ENCODE results near the gene HECW1. TPM values are rescaled to one million over a fixed set of nuclear protein-coding genes. Genes with fewer than 3 reads are reported as not detected.

Gene HECW1
- total RNA-seq, 2 experiments from 2014 or later, result not detected

DNA sequence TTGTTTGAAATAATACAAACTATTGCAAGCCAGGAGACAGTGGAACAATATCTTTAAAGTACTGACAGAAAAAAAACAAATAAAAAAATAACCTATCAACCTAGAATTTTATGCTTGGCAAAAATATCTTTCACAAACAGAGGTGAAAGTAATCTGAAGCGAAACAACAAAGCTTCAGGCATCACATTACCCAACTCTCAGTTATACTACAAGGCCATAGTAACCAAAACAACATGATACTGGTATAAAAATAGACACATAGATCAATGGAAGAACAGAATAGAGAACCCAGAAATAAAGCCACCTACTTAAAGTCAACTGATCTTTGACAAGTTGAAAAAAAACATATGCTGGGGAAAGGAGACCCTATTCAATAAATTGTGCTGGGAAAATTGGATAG is 26.5 kb upstream of the HECW1 start:
- Mint-ChIP-seq H3K27ac (no peak overlapping the region), H3K27me3 (peaks cover 32% of the 10 kb centered on the region), H3K9me3 (no peaks in the 10 kb centered on the region), H3K36me3 (no peaks in the 10 kb centered on the region), H3K4me1 (ENCODE audit: low read depth) (no peaks in the 10 kb centered on the region), H3K4me3 (no peak overlapping the region)
- intact Hi-C loops (cut with micrococcal nuclease), result no loop called here
- ChIA-PET POLR2A (no interaction called here), CTCF (interaction anchor here (0.6 kb wide), 1 partner anchor 542 kb away, joined by 3 read pairs; no protein-coding TSS in a partner anchor)
- DNase-seq, result no peak

DNA sequence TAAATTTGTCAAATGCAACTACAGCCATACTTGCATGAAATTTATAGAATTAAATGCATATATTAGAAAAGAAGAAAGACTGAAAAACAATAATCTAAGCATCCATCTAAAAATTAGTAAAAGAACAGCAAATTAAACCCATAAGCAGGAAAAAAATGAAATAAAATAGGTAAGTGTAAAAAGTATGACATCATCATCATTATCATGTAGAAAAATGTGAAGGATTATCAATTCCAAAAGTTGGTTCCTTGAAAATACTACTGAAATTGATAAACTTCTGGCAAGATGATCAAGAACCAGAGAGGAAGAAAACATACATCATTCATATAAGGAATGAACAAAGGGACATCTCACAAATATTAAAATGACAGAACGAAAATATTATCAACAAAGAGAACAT is 19.6 kb upstream of the HECW1 start:
- DNase-seq, result no peak
- intact Hi-C loops (cut with micrococcal nuclease), result loop anchor here (10.0 kb wide), 1 partner anchor 68 kb away; no protein-coding TSS in a partner anchor
- Mint-ChIP-seq H3K4me3 (no peak overlapping the region), H3K27me3 (peaks cover 8% of the 10 kb centered on the region), H3K9me3 (no peaks in the 10 kb centered on the region), H3K27ac (no peak overlapping the region), H3K36me3 (no peaks in the 10 kb centered on the region), H3K4me1 (ENCODE audit: low read depth) (no peaks in the 10 kb centered on the region)
- POLR2A ChIA-PET, result no interaction called here
- CTCF ChIA-PET, result no interaction called here

DNA sequence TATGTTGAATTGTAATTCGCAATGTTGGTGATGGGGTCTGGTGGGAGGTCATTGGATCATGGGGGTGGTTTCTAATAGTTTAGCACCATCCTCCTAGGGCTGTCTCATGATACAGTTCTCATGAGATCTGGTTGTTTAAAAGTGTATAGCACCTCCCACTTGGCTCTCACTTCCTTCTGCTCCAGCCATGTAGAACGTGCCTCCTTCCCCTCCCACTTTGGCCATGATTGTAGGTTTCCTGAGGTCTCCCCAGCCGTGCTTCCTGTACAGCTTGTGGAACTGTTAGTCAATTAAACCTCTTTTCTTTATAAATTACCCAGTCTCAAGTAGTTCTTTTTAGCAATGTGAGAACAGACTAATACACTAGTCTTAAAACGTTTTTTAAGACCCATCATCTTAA is 15.6 kb upstream of the HECW1 start:
- Mint-ChIP-seq H3K4me1 (ENCODE audit: low read depth) (no peaks in the 10 kb centered on the region), H3K27ac (no peak overlapping the region), H3K9me3 (no peaks in the 10 kb centered on the region), H3K27me3 (peaks cover 4% of the 10 kb centered on the region), H3K36me3 (no peaks in the 10 kb centered on the region), H3K4me3 (no peak overlapping the region)
- intact Hi-C loops (cut with micrococcal nuclease), result loop anchor here (10.0 kb wide), 1 partner anchor 72 kb away; no protein-coding TSS in a partner anchor
- no peak for DNase-seq
- ChIA-PET POLR2A (no interaction called here), CTCF (no interaction called here)

DNA sequence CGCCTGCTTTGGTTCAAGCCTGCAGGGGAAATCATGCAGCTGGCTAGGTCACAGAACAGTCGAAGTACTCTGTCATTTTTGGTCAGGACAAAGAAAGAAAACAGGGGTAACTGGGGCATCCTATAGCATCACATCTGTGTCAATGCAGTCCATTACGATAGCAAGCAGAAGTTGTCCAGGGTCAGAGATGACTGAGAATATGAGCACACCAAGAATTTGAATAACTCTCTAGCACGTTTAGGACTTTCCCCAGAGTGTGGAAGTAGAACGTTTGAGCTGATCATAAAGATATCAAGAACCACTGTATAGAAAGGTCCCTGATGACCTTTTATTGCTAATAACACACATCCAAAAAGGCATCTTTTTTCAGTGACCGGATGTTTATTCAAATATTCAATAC is 12.7 kb upstream of the HECW1 start:
- Mint-ChIP-seq H3K4me3 (no peak overlapping the region), H3K27me3 (peaks cover 2% of the 10 kb centered on the region), H3K36me3 (no peaks in the 10 kb centered on the region), H3K27ac (no peak overlapping the region), H3K9me3 (no peaks in the 10 kb centered on the region), H3K4me1 (ENCODE audit: low read depth) (no peaks in the 10 kb centered on the region)
- POLR2A ChIA-PET, result no interaction called here
- DNase-seq, result no peak
- CTCF ChIA-PET, result no interaction called here
- intact Hi-C loops (cut with micrococcal nuclease), result loop anchor here (10.0 kb wide), 1 partner anchor 75 kb away; no protein-coding TSS in a partner anchor

DNA sequence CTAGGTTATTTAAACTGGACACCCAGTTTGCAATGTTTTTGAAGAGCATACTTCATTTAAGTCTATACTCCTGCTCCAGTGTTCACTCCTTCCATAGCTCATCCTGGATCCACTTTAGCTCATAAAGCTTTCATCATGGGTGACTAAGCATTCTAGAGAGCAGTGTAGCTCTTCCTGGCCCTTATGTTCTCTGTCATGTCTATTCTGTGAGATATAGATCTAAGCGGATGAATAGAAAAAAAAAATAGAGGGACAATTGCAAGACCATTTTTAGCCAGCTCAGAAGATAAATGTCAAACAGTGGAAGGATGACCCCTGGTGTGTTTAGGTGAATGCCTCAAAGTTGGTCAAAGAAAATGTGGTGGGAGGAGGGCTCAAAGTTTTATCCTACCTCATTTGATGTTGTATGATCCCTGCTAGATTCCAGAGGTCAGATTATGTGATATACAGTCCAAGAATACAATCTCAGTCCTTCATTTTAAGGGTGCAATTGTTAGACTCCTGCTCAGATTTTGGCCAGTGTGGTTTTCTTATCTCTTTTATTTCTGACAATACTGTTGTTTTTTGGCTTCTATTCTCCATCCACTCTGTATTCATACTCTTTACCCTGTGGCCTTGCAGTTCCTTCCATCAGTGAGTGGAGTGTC is 7.5 kb upstream of the HECW1 start:
- intact Hi-C loops (cut with micrococcal nuclease), result no loop called here
- Mint-ChIP-seq H3K27me3 (peaks cover 25% of the 10 kb centered on the region), H3K27ac (no peak overlapping the region), H3K4me3 (no peak overlapping the region), H3K36me3 (no peaks in the 10 kb centered on the region), H3K4me1 (ENCODE audit: low read depth) (no peaks in the 10 kb centered on the region), H3K9me3 (no peaks in the 10 kb centered on the region)
- no peak for DNase-seq
- ChIA-PET POLR2A (no interaction called here), CTCF (no interaction called here)

DNA sequence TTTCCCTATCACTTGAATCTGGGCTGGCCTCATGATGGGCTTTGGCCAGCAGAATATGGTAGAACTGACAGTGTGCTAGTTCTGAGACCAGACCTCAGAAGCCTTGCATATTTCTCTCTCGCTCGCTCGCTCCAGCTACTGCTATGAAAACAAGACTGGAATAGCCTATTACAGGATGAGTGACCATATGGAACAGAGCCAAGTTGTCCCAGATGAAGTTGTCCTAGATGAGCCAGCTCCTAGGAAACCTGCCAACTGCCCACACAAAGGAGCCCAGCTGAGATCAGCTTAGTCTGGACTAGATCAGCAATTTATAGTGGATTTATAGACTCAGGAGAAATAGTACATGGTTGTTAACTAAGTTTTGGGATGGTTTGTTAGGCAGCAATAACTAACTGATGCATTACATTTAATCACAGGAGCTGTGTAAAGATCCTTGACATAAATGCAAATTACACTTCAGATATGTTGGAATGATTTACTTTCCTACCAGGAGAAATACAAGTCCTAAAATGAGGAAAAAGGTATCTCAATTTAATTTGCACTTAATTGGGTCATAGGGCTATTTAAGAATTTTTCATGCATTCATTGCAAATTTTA is 6.8 kb upstream of the HECW1 start:
- intact Hi-C loops (cut with micrococcal nuclease), result no loop called here
- Mint-ChIP-seq H3K4me1 (ENCODE audit: low read depth) (no peaks in the 10 kb centered on the region), H3K36me3 (no peaks in the 10 kb centered on the region), H3K27ac (no peak overlapping the region), H3K4me3 (no peak overlapping the region), H3K27me3 (peaks cover 29% of the 10 kb centered on the region), H3K9me3 (no peaks in the 10 kb centered on the region)
- ChIA-PET CTCF (interaction anchor here (0.7 kb wide), 1 partner anchor 630 kb away, joined by 3 read pairs; no protein-coding TSS in a partner anchor), POLR2A (no interaction called here)
- DNase-seq, result no peak

DNA sequence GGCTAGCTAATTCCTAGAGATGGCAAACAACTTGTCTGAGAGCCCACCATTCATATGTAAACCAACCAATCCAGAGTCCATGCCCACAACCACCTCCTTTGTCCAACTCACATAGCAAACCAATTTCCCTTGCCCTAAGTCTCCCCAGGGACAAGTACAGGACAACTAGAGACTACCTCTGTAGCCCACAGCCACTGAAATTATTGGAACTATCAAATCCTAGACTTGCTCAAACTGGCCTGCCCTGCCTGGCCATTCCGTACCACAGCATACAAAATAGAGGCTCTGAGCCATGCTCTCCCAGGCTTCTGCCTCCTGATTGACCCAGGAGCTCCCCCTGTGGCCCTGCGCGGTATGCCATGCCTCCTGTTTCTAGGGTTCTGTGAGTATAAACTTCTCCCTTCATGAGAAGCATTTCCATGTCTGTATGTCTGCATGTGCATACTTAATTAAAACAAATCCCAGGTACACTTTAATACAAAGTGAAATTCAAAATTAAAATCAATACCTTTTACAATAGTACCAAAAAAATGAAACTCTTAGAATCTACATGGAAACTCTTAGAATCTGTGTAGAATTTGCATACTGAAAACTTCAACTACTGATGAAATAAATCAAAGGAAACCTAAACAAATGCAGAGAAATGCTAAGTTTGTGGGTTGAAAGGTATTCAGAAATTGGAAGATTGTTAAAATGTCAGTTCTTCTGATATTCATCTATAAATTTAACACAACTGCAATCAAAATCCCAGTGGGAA is 4.0 kb upstream of the HECW1 start:
- Mint-ChIP-seq H3K4me1 (ENCODE audit: low read depth) (peaks cover 2% of the 10 kb centered on the region), H3K36me3 (no peaks in the 10 kb centered on the region), H3K27ac (no peak overlapping the region), H3K9me3 (no peaks in the 10 kb centered on the region), H3K4me3 (no peak overlapping the region), H3K27me3 (peaks cover 42% of the 10 kb centered on the region)
- intact Hi-C loops (cut with micrococcal nuclease), result loop anchor here (1.0 kb wide), 1 partner anchor 167 kb away; no protein-coding TSS in a partner anchor
- peak; percentile 73 for DNase-seq
- ChIA-PET CTCF (interaction anchor here (0.5 to 1.6 kb wide), 9 partner anchors 13 to 331 kb away, joined by 3 to 4 read pairs (median 3); no protein-coding TSS in a partner anchor), POLR2A (no interaction called here)

DNA sequence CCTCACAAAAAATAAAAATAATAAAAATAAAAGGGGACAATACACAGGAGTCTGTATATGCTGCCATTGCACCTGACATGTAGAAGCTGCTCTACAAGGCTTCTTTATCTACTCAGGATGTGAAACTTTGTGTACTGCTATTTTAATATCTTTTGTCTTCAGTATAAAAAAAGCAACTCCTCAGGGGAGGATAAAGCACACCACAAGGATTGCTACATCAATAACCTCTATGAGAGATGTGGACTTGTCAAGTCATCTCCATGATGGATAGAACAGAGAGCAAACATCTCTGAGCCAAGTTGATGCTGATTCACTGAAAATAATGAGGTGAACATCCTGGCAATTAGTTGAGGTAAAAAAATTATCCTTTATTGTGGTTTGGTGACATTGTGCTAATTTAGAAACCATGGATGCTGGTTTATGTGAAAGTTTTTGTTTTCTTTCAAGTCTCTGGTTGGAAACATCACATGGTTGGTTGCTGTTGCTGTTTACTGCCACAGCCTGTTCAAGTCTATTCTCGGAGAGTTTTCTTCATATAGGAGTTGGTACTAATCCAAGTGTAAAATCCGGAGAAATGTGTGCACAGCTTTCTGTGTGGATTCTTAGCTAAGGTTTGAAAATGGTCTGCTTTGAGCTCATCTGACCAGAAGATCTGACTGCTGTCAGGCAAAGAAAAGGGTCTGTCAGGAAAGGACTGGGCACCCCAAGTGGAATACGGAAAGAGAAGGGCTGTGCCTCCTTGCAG is 1.5 kb upstream of the HECW1 start:
- intact Hi-C loops (cut with micrococcal nuclease), result no loop called here

DNA sequence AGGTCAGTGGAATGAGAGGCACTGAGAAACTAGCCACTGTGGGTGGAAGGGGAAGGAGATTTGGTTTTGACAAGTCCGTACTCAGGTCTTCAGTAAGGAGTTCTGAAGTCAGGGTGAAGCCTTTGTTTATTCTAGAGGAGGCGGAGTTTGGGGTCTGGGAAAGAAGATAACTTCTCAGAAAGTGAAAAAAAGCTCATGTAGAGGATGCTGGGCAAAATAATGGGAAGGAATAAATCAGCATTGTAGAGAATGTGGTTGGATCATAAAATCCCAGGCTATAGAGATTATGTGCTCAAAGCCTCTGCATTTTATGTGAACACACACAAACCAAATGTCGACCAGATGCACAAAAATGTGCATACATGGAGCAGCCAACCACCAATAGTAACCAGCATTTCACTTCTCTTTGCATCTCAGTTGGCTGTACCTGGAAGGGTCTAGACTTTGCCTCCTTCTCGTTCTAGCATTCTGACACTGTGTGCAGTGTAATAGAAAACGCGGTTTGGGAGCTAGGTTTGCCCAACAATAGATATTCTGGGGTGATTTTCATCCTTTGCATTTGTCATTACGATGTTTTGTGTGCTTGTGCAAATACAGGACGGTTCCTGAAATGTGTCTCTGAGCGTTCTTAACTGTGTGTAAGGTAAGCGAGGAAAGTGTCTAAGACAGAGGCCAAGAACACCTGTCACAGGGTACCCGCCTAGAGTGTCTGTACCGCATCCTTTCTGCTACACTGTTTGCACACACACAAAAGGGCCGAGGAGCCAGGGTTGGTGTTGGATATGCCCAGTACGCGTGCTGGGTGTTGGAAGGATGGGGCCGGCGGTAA is 603 bp upstream of the HECW1 start:
- H3K4me1 Mint-ChIP-seq (ENCODE audit: low read depth), result peaks cover 6% of the 10 kb centered on the region
- H3K27me3 Mint-ChIP-seq, result peaks cover 57% of the 10 kb centered on the region
- no peaks in the 10 kb centered on the region for H3K9me3 Mint-ChIP-seq
- ChIA-PET POLR2A (no interaction called here), CTCF (no interaction called here)
- H3K36me3 Mint-ChIP-seq, result no peaks in the 10 kb centered on the region
- intact Hi-C loops (cut with micrococcal nuclease), result no loop called here
- DNase-seq, result no peak
- no peak overlapping the region for H3K4me3 Mint-ChIP-seq
- H3K27ac Mint-ChIP-seq, result no peak overlapping the region

More for the DNA sequence above, 1.5 kb upstream of the HECW1 start:
- H3K4me3 Mint-ChIP-seq, result no peak overlapping the region
- DNase-seq, result no peak
- H3K27ac Mint-ChIP-seq, result no peak overlapping the region
- POLR2A ChIA-PET, result no interaction called here
- CTCF ChIA-PET, result no interaction called here
- H3K36me3 Mint-ChIP-seq, result no peaks in the 10 kb centered on the region
- peaks cover 6% of the 10 kb centered on the region for H3K4me1 Mint-ChIP-seq (ENCODE audit: low read depth)
- H3K9me3 Mint-ChIP-seq, result no peaks in the 10 kb centered on the region
- peaks cover 55% of the 10 kb centered on the region for H3K27me3 Mint-ChIP-seq

DNA sequence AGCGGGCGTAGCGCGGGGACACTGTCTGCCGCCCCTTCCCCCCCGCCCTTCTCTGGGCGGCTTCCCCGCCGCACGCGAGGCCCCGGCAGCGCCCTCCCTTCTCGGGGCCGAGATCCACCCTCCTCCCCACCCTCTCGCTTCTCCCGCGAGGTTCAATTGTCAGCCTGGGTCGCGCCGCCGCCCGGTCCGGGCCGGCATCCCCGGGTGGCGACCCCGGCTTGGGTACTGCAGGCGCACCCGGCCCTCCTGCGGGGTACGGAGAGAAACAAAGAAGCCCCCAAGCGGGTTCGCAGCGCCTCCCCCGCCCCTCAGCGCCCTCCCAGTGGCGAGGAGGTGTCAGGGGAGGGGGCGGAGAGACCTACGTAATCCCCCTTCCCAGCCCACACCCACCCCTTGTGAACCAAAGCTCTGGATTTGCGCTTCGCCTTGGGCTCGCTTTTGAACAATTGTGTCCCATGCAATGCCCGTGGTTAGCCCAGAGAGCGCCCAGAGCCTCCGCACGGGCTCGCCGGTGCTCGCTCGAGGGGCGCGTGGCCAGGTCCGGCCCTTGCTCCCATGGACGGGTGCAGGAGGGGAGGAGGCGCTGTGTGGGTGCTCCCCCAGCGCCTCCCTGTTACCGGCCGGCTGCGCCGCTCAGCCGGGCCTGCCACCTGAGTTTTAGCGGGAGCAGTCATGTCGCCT is 634 bp downstream of the HECW1 start:
- peaks cover 60% of the 10 kb centered on the region for H3K27me3 Mint-ChIP-seq
- intact Hi-C loops (cut with micrococcal nuclease), result no loop called here
- CTCF ChIA-PET, result no interaction called here
- peaks cover 6% of the 10 kb centered on the region for H3K4me1 Mint-ChIP-seq (ENCODE audit: low read depth)
- no peaks in the 10 kb centered on the region for H3K9me3 Mint-ChIP-seq
- H3K27ac Mint-ChIP-seq, result no peak overlapping the region
- H3K4me3 Mint-ChIP-seq, result no peak overlapping the region
- DNase-seq, result no peak
- POLR2A ChIA-PET, result interaction anchor here (0.6 kb wide), 1 partner anchor 804 kb away, joined by 4 read pairs; no protein-coding TSS in a partner anchor
- no peaks in the 10 kb centered on the region for H3K36me3 Mint-ChIP-seq
